KOPT-K1 (cell line): Measurements from ENCODE around the gene DAB1.

ENCODE experiments used
- H3K27ac ChIP-seq: fragments of 200-600 bp; sonication (generic); 2 replicates; pipeline ENCODE4 v1.5.1; 2016; ENCODE audit warnings: antibody characterized with exemption, mild to moderate bottlenecking, low read depth, low read length; ENCODE audit not compliant: poor library complexity, severe bottlenecking
- H3K36me3 ChIP-seq: fragments of 200-600 bp; sonication (generic); 2 replicates; pipeline ENCODE4 v1.5.1; 2017; ENCODE audit warnings: antibody characterized with exemption, mild to moderate bottlenecking, low read length, moderate library complexity; ENCODE audit not compliant: insufficient read depth
- H3K9me3 ChIP-seq: fragments of 200-600 bp; sonication (generic); 2 replicates; pipeline ENCODE4 v1.5.1; 2017; ENCODE audit warnings: antibody characterized with exemption, low read length, mild to moderate bottlenecking; ENCODE audit not compliant: insufficient read depth, poor library complexity, severe bottlenecking

DAB1 gene

GRCh38 chr1:57204091-57204490 is 219.8 kb downstream of the DAB1 start:
- H3K9me3 ChIP-seq = no peaks in the 10 kb centered on the region
- H3K27ac ChIP-seq = no peak overlapping the region
- H3K36me3 ChIP-seq = no peaks in the 10 kb centered on the region

- H3K9me3 ChIP-seq = no peaks in the 10 kb centered on the region
- H3K27ac ChIP-seq = no peak overlapping the region
- H3K36me3 ChIP-seq = no peaks in the 10 kb centered on the region
These were observed 221.6 kb downstream of the DAB1 start for GRCh38 chr1:57202241-57202640.

GRCh38 chr1:57198912-57199311 is 224.9 kb downstream of the DAB1 start:
- Histone ChIP-seq H3K9me3 (no peaks in the 10 kb centered on the region), H3K36me3 (no peaks in the 10 kb centered on the region), H3K27ac (no peak overlapping the region)

- Histone ChIP-seq H3K36me3 (no peaks in the 10 kb centered on the region), H3K9me3 (no peaks in the 10 kb centered on the region), H3K27ac (no peak overlapping the region)
These were observed 228.4 kb downstream of the DAB1 start for GRCh38 chr1:57195436-57195941.

GRCh38 chr1:57192222-57192621 is 231.6 kb downstream of the DAB1 start:
- no peaks in the 10 kb centered on the region for H3K36me3 ChIP-seq
- no peaks in the 10 kb centered on the region for H3K9me3 ChIP-seq
- no peak overlapping the region for H3K27ac ChIP-seq

GRCh38 chr1:57190898-57191297 is 233.0 kb downstream of the DAB1 start:
- no peak overlapping the region for H3K27ac ChIP-seq
- H3K9me3 ChIP-seq = no peaks in the 10 kb centered on the region
- no peaks in the 10 kb centered on the region for H3K36me3 ChIP-seq

GRCh38 chr1:57188168-57188567 is 235.7 kb downstream of the DAB1 start:
- Histone ChIP-seq H3K36me3 (no peaks in the 10 kb centered on the region), H3K9me3 (no peaks in the 10 kb centered on the region)

GRCh38 chr1:57186455-57186854 is 237.4 kb downstream of the DAB1 start:
- Histone ChIP-seq H3K36me3 (no peaks in the 10 kb centered on the region), H3K27ac (no peak overlapping the region), H3K9me3 (no peaks in the 10 kb centered on the region)

More at GRCh38 chr1:57188168-57188567, 235.7 kb downstream of the DAB1 start:
- H3K27ac ChIP-seq = no peak overlapping the region

GRCh38 chr1:57179001-57179400 is 244.9 kb downstream of the DAB1 start:
- Histone ChIP-seq H3K27ac (no peak overlapping the region), H3K36me3 (no peaks in the 10 kb centered on the region), H3K9me3 (no peaks in the 10 kb centered on the region)

- Histone ChIP-seq H3K27ac (no peak overlapping the region), H3K36me3 (no peaks in the 10 kb centered on the region), H3K9me3 (no peaks in the 10 kb centered on the region)
These were observed 248.4 kb downstream of the DAB1 start for GRCh38 chr1:57175506-57175905.

GRCh38 chr1:57172040-57172439 is 251.8 kb downstream of the DAB1 start:
- Histone ChIP-seq H3K27ac (no peak overlapping the region), H3K9me3 (no peaks in the 10 kb centered on the region), H3K36me3 (no peaks in the 10 kb centered on the region)

- Histone ChIP-seq H3K36me3 (no peaks in the 10 kb centered on the region), H3K9me3 (no peaks in the 10 kb centered on the region), H3K27ac (no peak overlapping the region)
These were observed 255.9 kb downstream of the DAB1 start for GRCh38 chr1:57167997-57168396.

- no peaks in the 10 kb centered on the region for H3K36me3 ChIP-seq
- no peak overlapping the region for H3K27ac ChIP-seq
These were observed 258.3 kb downstream of the DAB1 start for GRCh38 chr1:57165546-57165945.

GRCh38 chr1:57164584-57164983 is 259.3 kb downstream of the DAB1 start:
- H3K27ac ChIP-seq = no peak overlapping the region
- H3K36me3 ChIP-seq = no peaks in the 10 kb centered on the region
- no peaks in the 10 kb centered on the region for H3K9me3 ChIP-seq

More at GRCh38 chr1:57165546-57165945, 258.3 kb downstream of the DAB1 start:
- H3K9me3 ChIP-seq = no peaks in the 10 kb centered on the region

- Histone ChIP-seq H3K27ac (no peak overlapping the region), H3K36me3 (no peaks in the 10 kb centered on the region), H3K9me3 (no peaks in the 10 kb centered on the region)
These were observed 260.1 kb downstream of the DAB1 start for GRCh38 chr1:57163789-57164188.

- H3K9me3 ChIP-seq = no peaks in the 10 kb centered on the region
- no peaks in the 10 kb centered on the region for H3K36me3 ChIP-seq
- H3K27ac ChIP-seq = no peak overlapping the region
These were observed 260.5 kb downstream of the DAB1 start for GRCh38 chr1:57163325-57163724.
